DOHH2 (cell line): ENCODE measurements around the gene HS3ST6.

Experiments used
- CTCF ChIP-seq: fragments of 200-600 bp; sonication (generic); IDR thresholded peaks from one replicate; pipeline ENCODE4 v1.5.1; 2014; ENCODE audit warnings: antibody characterized with exemption, mild to moderate bottlenecking, low read depth, low read length; ENCODE audit not compliant: poor library complexity, severe bottlenecking
- EZH2phosphoT487 ChIP-seq: fragments of 200-600 bp; sonication (generic); IDR thresholded peaks from 2 replicates; pipeline ENCODE4 v1.6.1; 2017; ENCODE audit warnings: borderline replicate concordance, mild to moderate bottlenecking, antibody characterized with exemption, low read length, moderate library complexity, mixed read lengths

GRCh38 chr16:1879477-1879876 is 38.7 kb downstream of the HS3ST6 start:
- TF ChIP-seq EZH2phosphoT487 (no peak), CTCF (no peak)
